ENCODE data around the gene SURF6. TPM values are rescaled to one million over a fixed set of nuclear protein-coding genes. Genes with fewer than 3 reads are reported as not detected.
A peak's percentile ranks its signal among the peaks of the same experiment; 100 is the strongest.

SURF6 gene
- total RNA-seq, 1 donor from 2014 or later: 21.7 TPM

- no peak overlapping the region for H3K4me3 Mint-ChIP-seq (ENCODE audit: unreplicated experiment)
Observed at GRCh38 chr9:133345596-133345995, 9.6 kb upstream of the SURF6 start.

GRCh38 chr9:133344979-133345378 is 9.0 kb upstream of the SURF6 start:
- peaks cover 29% of the 10 kb centered on the region for H3K36me3 Mint-ChIP-seq (ENCODE audit: low read depth, unreplicated experiment)
- peaks cover 15% of the 10 kb centered on the region for H3K27me3 Mint-ChIP-seq (ENCODE audit: unreplicated experiment)

More at GRCh38 chr9:133345596-133345995, 9.6 kb upstream of the SURF6 start:
- Mint-ChIP-seq H3K4me1 (ENCODE audit: unreplicated experiment) (peaks cover 24% of the 10 kb centered on the region), H3K27ac (ENCODE audit: unreplicated experiment) (no peak overlapping the region), H3K9me3 (ENCODE audit: unreplicated experiment) (no peaks in the 10 kb centered on the region), H3K27me3 (ENCODE audit: unreplicated experiment) (peaks cover 15% of the 10 kb centered on the region), H3K36me3 (ENCODE audit: low read depth, unreplicated experiment) (peaks cover 32% of the 10 kb centered on the region)
- DNase-seq (ENCODE audit: low spot score): no peak
- no peak for TF ChIP-seq CTCF (IDR thresholded peaks at IDR 0.05; ENCODE audit: unreplicated experiment)

GRCh38 chr9:133344071-133344470 is 8.1 kb upstream of the SURF6 start:
- TF ChIP-seq CTCF (IDR thresholded peaks at IDR 0.05; ENCODE audit: unreplicated experiment): no peak
- peaks cover 21% of the 10 kb centered on the region for H3K4me1 Mint-ChIP-seq (ENCODE audit: unreplicated experiment)
- H3K27ac Mint-ChIP-seq (ENCODE audit: unreplicated experiment): no peak overlapping the region
- H3K9me3 Mint-ChIP-seq (ENCODE audit: unreplicated experiment): no peaks in the 10 kb centered on the region
- H3K27me3 Mint-ChIP-seq (ENCODE audit: unreplicated experiment): peaks cover 12% of the 10 kb centered on the region
- peaks cover 24% of the 10 kb centered on the region for H3K36me3 Mint-ChIP-seq (ENCODE audit: low read depth, unreplicated experiment)
- DNase-seq (ENCODE audit: low spot score): no peak
- no peak overlapping the region for H3K4me3 Mint-ChIP-seq (ENCODE audit: unreplicated experiment)

More at GRCh38 chr9:133344979-133345378, 9.0 kb upstream of the SURF6 start:
- no peak for TF ChIP-seq CTCF (IDR thresholded peaks at IDR 0.05; ENCODE audit: unreplicated experiment)
- H3K4me3 Mint-ChIP-seq (ENCODE audit: unreplicated experiment): peak overlapping the region; percentile 21
- H3K4me1 Mint-ChIP-seq (ENCODE audit: unreplicated experiment): peaks cover 25% of the 10 kb centered on the region
- H3K9me3 Mint-ChIP-seq (ENCODE audit: unreplicated experiment): no peaks in the 10 kb centered on the region
- no peak overlapping the region for H3K27ac Mint-ChIP-seq (ENCODE audit: unreplicated experiment)
- no peak for DNase-seq (ENCODE audit: low spot score)

GRCh38 chr9:133342570-133342969 is 6.6 kb upstream of the SURF6 start:
- Mint-ChIP-seq H3K9me3 (ENCODE audit: unreplicated experiment) (no peaks in the 10 kb centered on the region), H3K27ac (ENCODE audit: unreplicated experiment) (no peak overlapping the region), H3K4me1 (ENCODE audit: unreplicated experiment) (peaks cover 11% of the 10 kb centered on the region), H3K4me3 (ENCODE audit: unreplicated experiment) (no peak overlapping the region), H3K27me3 (ENCODE audit: unreplicated experiment) (peaks cover 8% of the 10 kb centered on the region), H3K36me3 (ENCODE audit: low read depth, unreplicated experiment) (peaks cover 22% of the 10 kb centered on the region)
- peak; percentile 51 for DNase-seq (ENCODE audit: low spot score)
- no peak for TF ChIP-seq CTCF (IDR thresholded peaks at IDR 0.05; ENCODE audit: unreplicated experiment)

- peak; percentile 41 for DNase-seq (ENCODE audit: low spot score)
- H3K27ac Mint-ChIP-seq (ENCODE audit: unreplicated experiment): no peak overlapping the region
- TF ChIP-seq CTCF (IDR thresholded peaks at IDR 0.05; ENCODE audit: unreplicated experiment): no peak
- peaks cover 10% of the 10 kb centered on the region for H3K4me1 Mint-ChIP-seq (ENCODE audit: unreplicated experiment)
- H3K4me3 Mint-ChIP-seq (ENCODE audit: unreplicated experiment): no peak overlapping the region
- no peaks in the 10 kb centered on the region for H3K9me3 Mint-ChIP-seq (ENCODE audit: unreplicated experiment)
- H3K36me3 Mint-ChIP-seq (ENCODE audit: low read depth, unreplicated experiment): peaks cover 21% of the 10 kb centered on the region
- peaks cover 8% of the 10 kb centered on the region for H3K27me3 Mint-ChIP-seq (ENCODE audit: unreplicated experiment)
Observed at GRCh38 chr9:133342069-133342406, 6.0 kb upstream of the SURF6 start.

All from endothelial cell (in vitro differentiated cells).